AG09319 (cell line): Measurements from ENCODE around the gene ATP2C2.

Source experiments
- DNase-seq: peaks from one replicate; pipeline ENCODE4 v3.0.0-alpha.2; 2010; ENCODE audit warnings: low read depth; ENCODE audit errors: extremely low read depth
- CTCF ChIP-seq: IDR thresholded peaks from 2 replicates; pipeline ENCODE4 v1.5.1; 2011; ENCODE audit warnings: low read depth, mild to moderate bottlenecking, inconsistent platforms, low read length, moderate library complexity

Gene ATP2C2

GRCh38 chr16:84421081-84421937 is 53.0 kb downstream of the ATP2C2 start:
- no peak for TF ChIP-seq CTCF
- no peak for DNase-seq

- no peak for DNase-seq
- TF ChIP-seq CTCF: no peak
Observed at GRCh38 chr16:84421938-84422220, 53.5 kb downstream of the ATP2C2 start.

- no peak for TF ChIP-seq CTCF
- DNase-seq: no peak
Observed at GRCh38 chr16:84423416-84423837, 55.1 kb downstream of the ATP2C2 start.

GRCh38 chr16:84425696-84426095 is 57.4 kb downstream of the ATP2C2 start:
- TF ChIP-seq CTCF: no peak
- DNase-seq: no peak

- no peak for DNase-seq
- TF ChIP-seq CTCF: no peak
Observed at GRCh38 chr16:84426804-84427203, 58.5 kb downstream of the ATP2C2 start.

- no peak for DNase-seq
- no peak for TF ChIP-seq CTCF
Observed at GRCh38 chr16:84427553-84427952, 59.2 kb downstream of the ATP2C2 start.

GRCh38 chr16:84430860-84431259 is 62.5 kb downstream of the ATP2C2 start:
- no peak for TF ChIP-seq CTCF
- DNase-seq: no peak
